Inferior parietal cortex (tissue), 1 donor: ENCODE measurements around the gene SMOC2.

Experiments
- DNase-seq: peaks from one replicate; pipeline ENCODE4 v3.0.0-alpha.2; 2016; ENCODE audit errors: extremely low spot score

Gene SMOC2

DNA sequence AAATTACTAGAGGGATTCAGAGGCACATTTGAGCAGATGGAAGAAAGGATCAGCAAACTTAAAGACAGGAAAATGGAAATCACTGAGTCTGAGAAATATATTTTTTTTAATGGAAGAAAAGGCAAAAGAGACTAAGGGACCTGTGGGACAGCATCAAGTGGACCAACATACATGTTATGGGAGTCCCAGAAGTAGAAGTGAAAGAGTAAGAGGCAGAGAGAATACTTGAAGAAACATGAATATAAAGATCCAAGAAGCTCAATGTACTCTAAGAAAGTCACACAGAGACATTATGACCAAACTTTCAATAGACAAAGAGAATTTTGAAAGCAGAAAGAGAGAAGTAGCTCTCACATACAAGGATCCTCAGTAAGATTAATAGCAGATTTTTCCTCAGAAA, 39.5 kb downstream of the SMOC2 start:
- no peak for DNase-seq

GRCh38 chr6:168485818-168486217, 44.8 kb downstream of the SMOC2 start:
- no peak for DNase-seq

- DNase-seq: no peak
These were observed 49.8 kb downstream of the SMOC2 start for GRCh38 chr6:168490757-168491156.

DNA sequence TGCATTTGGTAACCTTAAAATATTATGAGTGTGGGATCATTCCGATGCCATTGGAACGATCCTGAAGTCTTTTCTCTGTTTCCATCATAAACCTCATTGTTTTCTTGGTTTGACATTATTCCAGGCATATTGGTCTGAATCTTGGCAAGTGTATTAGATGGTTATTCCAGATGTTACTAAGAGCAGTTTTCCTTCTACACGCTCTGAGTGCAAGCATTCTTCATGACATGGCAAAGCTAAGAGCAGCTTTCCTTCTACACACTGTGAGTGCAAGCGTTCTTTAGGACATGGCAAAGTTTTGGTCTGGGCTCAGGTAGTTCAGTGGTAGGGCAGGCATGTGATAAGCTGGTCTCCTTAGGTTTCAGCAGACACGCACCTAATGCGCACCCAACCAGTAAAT, 53.0 kb downstream of the SMOC2 start:
- DNase-seq: no peak

DNA sequence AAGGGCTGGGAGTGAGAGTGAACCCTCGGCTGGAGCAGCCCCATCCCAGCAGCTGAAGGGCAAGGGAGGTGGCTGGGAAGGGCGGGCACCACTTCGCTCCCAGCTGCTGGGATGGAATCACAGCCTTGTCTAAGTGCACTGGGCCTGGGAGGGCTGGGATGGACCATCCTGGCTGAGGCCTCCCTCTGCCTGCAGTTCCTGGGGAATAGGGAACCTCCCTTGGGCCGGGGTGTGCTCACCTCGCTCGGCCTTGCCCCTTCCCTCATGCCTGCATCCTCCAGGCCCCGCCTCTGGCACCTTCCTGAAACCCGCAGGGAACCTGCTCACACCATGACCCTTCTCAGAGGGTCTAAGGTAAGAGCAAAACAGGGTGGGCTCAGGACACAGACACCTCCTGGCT, 53.7 kb downstream of the SMOC2 start:
- no peak for DNase-seq

- no peak for DNase-seq
These were observed 54.1 kb downstream of the SMOC2 start for GRCh38 chr6:168495133-168495532.

DNA sequence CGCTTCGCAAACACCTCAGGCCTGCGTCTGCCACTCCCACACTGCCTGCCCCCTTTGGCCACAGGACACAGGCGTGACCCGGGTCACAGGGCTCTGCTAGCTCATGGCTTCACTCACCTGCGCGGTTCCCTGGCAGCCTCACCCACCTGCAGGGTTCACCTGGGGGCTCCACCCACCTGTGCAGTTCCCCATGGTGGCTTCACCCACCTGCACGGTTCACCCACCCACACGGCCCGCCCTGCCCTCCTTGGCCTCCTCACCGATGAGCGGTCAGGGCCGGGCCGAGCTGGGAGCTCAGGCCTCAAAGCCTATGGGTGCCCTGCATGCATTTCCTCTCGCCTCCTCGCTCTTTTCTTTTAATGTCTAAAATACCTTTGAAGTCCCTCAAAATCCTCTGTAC, 54.7 kb downstream of the SMOC2 start:
- no peak for DNase-seq

- DNase-seq: no peak
These were observed 55.4 kb downstream of the SMOC2 start for GRCh38 chr6:168496139-168496996.

GRCh38 chr6:168496997-168497331, 56.0 kb downstream of the SMOC2 start:
- no peak for DNase-seq

- no peak for DNase-seq
These were observed 56.4 kb downstream of the SMOC2 start for GRCh38 chr6:168497381-168497780.

- DNase-seq: no peak
These were observed 57.3 kb downstream of the SMOC2 start for GRCh38 chr6:168498161-168498843.

GRCh38 chr6:168499045-168499650, 58.2 kb downstream of the SMOC2 start:
- DNase-seq: no peak

DNA sequence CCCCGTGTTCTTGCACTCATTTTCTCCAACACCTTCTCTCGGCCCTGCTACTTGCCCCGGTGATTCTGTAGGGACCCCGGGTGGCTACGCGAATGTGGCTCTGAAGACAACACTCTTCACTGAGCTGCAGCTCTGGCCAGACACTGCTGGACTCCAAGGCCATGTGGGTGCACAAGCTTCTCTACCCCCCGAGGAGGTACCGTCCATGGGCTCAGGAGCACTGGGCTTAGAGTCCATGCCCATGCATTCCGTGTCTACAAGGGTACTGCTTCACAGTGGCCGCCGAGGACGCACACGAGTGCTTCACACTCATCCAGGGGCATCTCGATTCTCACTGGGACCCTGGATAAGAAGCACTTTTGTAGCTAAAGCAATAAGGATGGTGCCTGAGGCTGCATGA, 59.5 kb downstream of the SMOC2 start:
- no peak for DNase-seq

- no peak for DNase-seq
These were observed 60.6 kb downstream of the SMOC2 start for GRCh38 chr6:168501561-168501960.

DNA sequence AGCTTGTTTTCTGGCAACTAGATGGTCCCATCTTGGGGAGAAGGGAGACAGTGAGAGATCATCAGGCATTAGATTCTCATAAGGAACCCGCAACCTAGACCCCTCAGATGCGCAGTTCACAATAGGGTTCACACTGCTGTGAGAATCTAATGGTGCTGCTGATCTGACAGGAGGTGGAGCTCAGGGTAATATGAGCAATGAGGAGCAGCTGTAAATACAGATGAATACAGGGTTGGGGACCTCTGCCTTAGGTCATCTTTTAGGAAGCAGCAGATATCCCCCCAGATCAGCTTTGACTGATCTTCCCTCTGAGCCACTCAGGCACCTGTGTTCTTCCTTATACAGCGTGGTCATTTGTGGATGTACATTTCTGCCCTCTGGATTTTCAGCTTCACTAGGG, 63.4 kb downstream of the SMOC2 start:
- DNase-seq: no peak

- DNase-seq: no peak
These were observed 65.5 kb downstream of the SMOC2 start for GRCh38 chr6:168506460-168506859.

- no peak for DNase-seq
These were observed 66.3 kb downstream of the SMOC2 start for GRCh38 chr6:168507297-168507696.

- no peak for DNase-seq
These were observed 66.7 kb downstream of the SMOC2 start for GRCh38 chr6:168507730-168508129.

DNA sequence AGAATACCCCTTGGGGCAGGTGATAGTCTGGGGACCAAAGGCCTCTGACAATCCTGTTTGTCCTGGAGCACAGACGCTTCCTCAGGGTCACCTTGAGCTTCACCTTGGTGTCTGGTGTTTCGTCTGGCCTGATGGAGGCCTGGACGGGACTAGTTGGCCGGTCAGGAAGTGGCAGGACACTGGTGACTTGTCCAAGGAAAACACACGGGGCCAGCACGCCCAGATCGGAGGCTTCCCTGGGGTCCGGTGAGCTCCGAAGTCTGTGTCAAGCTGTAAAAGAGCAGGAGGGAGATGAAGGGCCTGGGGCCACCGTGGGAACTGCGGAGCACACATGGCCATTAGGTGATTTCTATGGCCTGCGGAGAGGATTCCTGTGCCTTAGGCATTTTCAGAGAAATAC, 67.9 kb downstream of the SMOC2 start:
- no peak for DNase-seq

- DNase-seq: no peak
These were observed 72.8 kb downstream of the SMOC2 start for GRCh38 chr6:168513766-168514165.

GRCh38 chr6:168514216-168514615, 73.2 kb downstream of the SMOC2 start:
- DNase-seq: no peak

- no peak for DNase-seq
These were observed 74.4 kb downstream of the SMOC2 start for GRCh38 chr6:168515376-168515775.
